DND-41 (cell line): ENCODE measurements around the gene ACAD8.

ENCODE experiments used
- ATAC-seq: fragments of 200-7000 bp; cut with Tn5 transposase; 3 replicates; pipeline ENCODE4 v1.9.1; 2021; ENCODE audit warnings: low read depth; ENCODE audit not compliant: insufficient read depth
- DNase-seq: peaks from one replicate; pipeline ENCODE4 v3.0.0-alpha.2; 2020
- H2AFZ ChIP-seq: 2 replicates; pipeline ENCODE4 v1.6.0; 2012; ENCODE audit warnings: low read depth, low read length
- H3K27ac ChIP-seq: 2 replicates; pipeline ENCODE4 v1.5.1; 2012; ENCODE audit warnings: low read length, inconsistent platforms
- H3K27me3 ChIP-seq: fragments of 200-600 bp; sonication (generic); 2 replicates; pipeline ENCODE4 v1.6.0; 2012; ENCODE audit warnings: low read length, mild to moderate bottlenecking, inconsistent platforms; ENCODE audit not compliant: insufficient read depth, poor library complexity
- H3K36me3 ChIP-seq: 2 replicates; pipeline ENCODE4 v1.5.1; 2012; ENCODE audit warnings: low read length, inconsistent platforms; ENCODE audit not compliant: insufficient read depth
- H3K4me1 ChIP-seq: 2 replicates; pipeline ENCODE4 v1.5.1; 2012; ENCODE audit warnings: mild to moderate bottlenecking, low read length; ENCODE audit not compliant: insufficient read depth
- H3K4me2 ChIP-seq: 2 replicates; pipeline ENCODE4 v1.6.0; 2012; ENCODE audit warnings: mild to moderate bottlenecking, moderate library complexity, low read length, inconsistent platforms; ENCODE audit not compliant: insufficient read depth
- H3K4me3 ChIP-seq, 2 experiments: fragments of 200-600 bp in 1 of 2; shearing (Covaris generic) in 1 of 2; 2 replicates each; pipeline ENCODE4 v1.5.1; 2012 to 2016; ENCODE audit warnings: inconsistent platforms in 2 of 2, low read length in 2 of 2, mild to moderate bottlenecking in 2 of 2, low read depth in 1 of 2, moderate library complexity in 1 of 2
- H3K79me2 ChIP-seq: 2 replicates; pipeline ENCODE4 v1.6.0; 2012; ENCODE audit warnings: low read length, inconsistent platforms; ENCODE audit not compliant: insufficient read depth
- H3K9ac ChIP-seq: 2 replicates; pipeline ENCODE4 v1.6.0; 2012; ENCODE audit warnings: low read depth, mild to moderate bottlenecking, inconsistent platforms, low read length, moderate library complexity
- H3K9me3 ChIP-seq: 2 replicates; pipeline ENCODE4 v1.5.1; 2012; ENCODE audit warnings: low read length, moderate library complexity, mild to moderate bottlenecking, inconsistent platforms; ENCODE audit not compliant: insufficient read depth, severe bottlenecking
- H4K20me1 ChIP-seq: 2 replicates; pipeline ENCODE4 v1.6.0; 2012; ENCODE audit warnings: low read length; ENCODE audit not compliant: insufficient read depth
- CTCF ChIP-seq: IDR thresholded peaks from 2 replicates; pipeline ENCODE4 v1.5.1; 2012; ENCODE audit warnings: borderline replicate concordance, low read length, moderate library complexity, mild to moderate bottlenecking; ENCODE audit not compliant: poor library complexity, severe bottlenecking; ENCODE audit errors: extremely low read depth
- EZH2 ChIP-seq: IDR thresholded peaks from 3 replicates; pipeline ENCODE4 v1.6.1; 2012; ENCODE audit warnings: borderline replicate concordance, low read depth, mild to moderate bottlenecking, moderate library complexity, low read length, inconsistent platforms; ENCODE audit not compliant: severe bottlenecking

ACAD8 gene

DNA sequence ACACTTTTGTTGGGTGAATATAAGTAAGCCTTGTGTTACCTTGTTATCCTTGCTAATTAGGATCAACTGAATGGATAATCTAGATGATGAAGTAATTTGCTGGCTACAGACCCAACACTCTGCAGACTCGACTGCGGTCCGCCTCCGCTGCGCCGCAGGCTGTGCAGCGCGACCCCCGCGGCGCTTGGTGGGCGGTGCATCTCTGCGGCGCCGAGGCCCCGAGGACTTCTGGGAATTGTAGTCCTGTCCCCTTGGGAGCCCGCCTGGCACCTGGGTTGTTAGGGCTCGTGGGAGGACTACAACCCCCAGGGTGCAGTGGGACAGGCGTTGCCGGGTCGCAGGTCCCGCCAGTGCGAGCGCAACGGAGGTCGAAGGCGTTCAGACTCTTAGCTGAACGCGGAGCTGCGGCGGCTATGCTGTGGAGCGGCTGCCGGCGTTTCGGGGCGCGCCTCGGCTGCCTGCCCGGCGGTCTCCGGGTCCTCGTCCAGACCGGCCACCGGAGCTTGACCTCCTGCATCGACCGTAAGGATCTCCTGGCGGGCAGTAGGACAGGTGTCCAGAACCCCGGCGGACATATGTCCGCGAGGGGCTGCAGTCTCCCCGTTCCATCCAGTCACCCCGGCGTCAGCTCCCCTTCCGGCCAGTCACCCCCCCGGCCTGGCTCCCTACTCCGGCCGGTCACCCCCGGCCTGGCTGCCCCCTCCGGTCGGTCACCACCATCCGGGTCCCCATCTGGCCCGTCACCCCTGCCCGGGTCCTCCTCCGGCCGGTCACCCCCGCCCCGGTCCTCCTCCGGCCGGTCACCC lies at the start of gene ACAD8, which contains the start of gene THYN1:
TSS of gene ACAD8 (plus strand) at position 381 of the 806 bp plus-strand sequence. CDS start at position 414, 33 bp downstream.
TSS of gene THYN1 (minus strand) at position 165 of the 806 bp plus-strand sequence. CDS start 470 bp downstream, outside the sequence.
- peaks cover 34% of the 10 kb centered on the region for H3K4me1 ChIP-seq
- DNase-seq (peak; percentile 98), ATAC-seq (peak; percentile 98)
- peak within 1 kb of the TSS; percentile 78 for H3K9ac ChIP-seq
- H2AFZ ChIP-seq, result peak within 1 kb of the TSS; percentile 84
- TF ChIP-seq CTCF (peak; percentile 32), EZH2 (no peak)
- peaks cover 3% of the 10 kb centered on the region; the same call in 1 of the 2 replicates for H4K20me1 ChIP-seq
- no peaks in the 10 kb centered on the region for H3K9me3 ChIP-seq
- peaks cover 47% of the 10 kb centered on the region for H3K36me3 ChIP-seq
- no peaks in the 10 kb centered on the region for H3K27me3 ChIP-seq
- peak within 1 kb of the TSS; percentile 75 to 76 for H3K4me3 ChIP-seq
- peak within 1 kb of the TSS; percentile 81 for H3K4me2 ChIP-seq
- peaks cover 46% of the 10 kb centered on the region for H3K79me2 ChIP-seq
- peak within 1 kb of the TSS; percentile 78 for H3K27ac ChIP-seq

DNA sequence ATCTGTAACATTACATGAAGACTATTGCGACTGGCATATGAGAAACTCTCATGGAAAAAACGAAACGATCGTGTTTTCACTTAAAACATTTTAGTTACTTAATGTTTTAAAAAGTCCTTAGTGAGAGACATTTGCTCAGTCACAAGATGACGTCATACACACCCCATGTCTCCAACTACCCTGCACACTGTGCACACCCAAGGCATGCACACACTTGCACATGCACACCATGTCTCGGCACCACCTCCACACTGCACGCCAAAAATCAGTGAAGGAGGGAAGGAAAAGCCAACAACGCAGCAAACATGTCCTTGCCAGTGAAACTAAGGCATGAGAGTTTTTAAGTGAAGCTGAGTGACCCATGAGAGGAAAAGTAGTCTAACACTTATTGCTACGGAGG lies 47.6 kb upstream of the ACAD8 start:
- no peaks in the 10 kb centered on the region for H3K4me1 ChIP-seq
- peaks cover 100% of the 10 kb centered on the region for H3K36me3 ChIP-seq
- no peak overlapping the region for H3K9ac ChIP-seq
- peaks cover 38% of the 10 kb centered on the region for H3K79me2 ChIP-seq
- DNase-seq (no peak), ATAC-seq (no peak)
- H3K27ac ChIP-seq, result no peak overlapping the region
- TF ChIP-seq EZH2, result no peak
- TF ChIP-seq CTCF, result no peak
- no peak overlapping the region for H3K4me3 ChIP-seq
- H3K9me3 ChIP-seq, result no peaks in the 10 kb centered on the region
- peaks cover 20% of the 10 kb centered on the region for H4K20me1 ChIP-seq
- H3K4me2 ChIP-seq, result no peak overlapping the region
- no peak overlapping the region for H2AFZ ChIP-seq
- H3K27me3 ChIP-seq, result no peaks in the 10 kb centered on the region

DNA sequence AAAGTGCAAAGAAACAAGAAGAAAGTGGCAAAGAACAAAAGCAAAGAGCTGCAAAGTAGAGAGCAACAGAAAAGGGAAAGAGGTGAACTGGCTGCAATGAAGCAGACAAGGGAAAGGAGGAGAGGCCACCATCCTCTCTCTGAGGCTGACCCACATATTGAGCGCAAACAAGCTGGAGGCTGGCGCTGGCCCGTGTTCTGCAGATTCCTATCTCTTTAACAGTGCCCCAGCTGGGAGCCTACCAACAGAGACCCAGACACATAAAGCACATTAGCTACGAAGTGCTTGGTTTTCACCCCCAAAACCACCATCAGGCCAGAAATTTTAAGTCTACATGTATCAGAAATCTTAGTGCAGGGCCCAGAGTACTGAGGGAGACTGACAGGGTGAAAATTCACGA lies 47.2 kb upstream of the ACAD8 start:
- peaks cover 25% of the 10 kb centered on the region for H4K20me1 ChIP-seq
- H3K36me3 ChIP-seq, result peaks cover 100% of the 10 kb centered on the region
- H2AFZ ChIP-seq, result no peak overlapping the region
- no peaks in the 10 kb centered on the region for H3K4me1 ChIP-seq
- TF ChIP-seq EZH2 (no peak), CTCF (no peak)
- no peaks in the 10 kb centered on the region for H3K9me3 ChIP-seq
- peaks cover 42% of the 10 kb centered on the region for H3K79me2 ChIP-seq
- no peak overlapping the region for H3K4me2 ChIP-seq
- H3K9ac ChIP-seq, result no peak overlapping the region
- no peak for DNase-seq
- H3K27me3 ChIP-seq, result no peaks in the 10 kb centered on the region
- no peak overlapping the region for H3K4me3 ChIP-seq
- ATAC-seq, result no peak
- no peak overlapping the region for H3K27ac ChIP-seq
